Esophagus (tissue), 2 donors: Measurements from ENCODE around the gene SMYD4. TPM values are rescaled to one million over a fixed set of nuclear protein-coding genes. Genes with fewer than 3 reads are reported as not detected.

ENCODE experiments used
- H3K27ac ChIP-seq, 2 donors: one replicate each; pipeline ENCODE4 v1.5.1; 2013; ENCODE audit warnings: low read depth in 2 of 2, mild to moderate bottlenecking in 2 of 2, inconsistent platforms in 1 of 2, low read length in 1 of 2, moderate library complexity in 1 of 2
- H3K27me3 ChIP-seq, 2 donors: one replicate each; pipeline ENCODE4 v1.6.1; 2013; ENCODE audit warnings: low read length in 2 of 2, control low read depth in 1 of 2, mild to moderate bottlenecking in 1 of 2; ENCODE audit not compliant: insufficient read depth in 2 of 2, control insufficient read depth in 1 of 2
- H3K36me3 ChIP-seq, 2 donors: one replicate each; pipeline ENCODE4 v1.6.1; 2013; ENCODE audit warnings: low read length in 1 of 2; ENCODE audit not compliant: control insufficient read depth in 2 of 2, insufficient read depth in 2 of 2
- H3K4me1 ChIP-seq, 2 donors: one replicate each; pipeline ENCODE4 v1.6.1; 2013; ENCODE audit warnings: low read length in 1 of 2; ENCODE audit not compliant: control insufficient read depth in 2 of 2, insufficient read depth in 2 of 2
- H3K4me3 ChIP-seq, 2 donors: one replicate each; pipeline ENCODE4 v1.5.1; 2013; ENCODE audit warnings: low read length in 2 of 2, mild to moderate bottlenecking in 2 of 2, low read depth in 1 of 2, moderate library complexity in 1 of 2
- H3K9me3 ChIP-seq, 2 donors: one replicate each; pipeline ENCODE4 v1.6.1; 2013; ENCODE audit warnings: mild to moderate bottlenecking in 2 of 2, low read depth in 1 of 2, low read length in 1 of 2, moderate library complexity in 1 of 2; ENCODE audit not compliant: control insufficient read depth in 2 of 2, insufficient read depth in 1 of 2
- WGBS, 2 donors: extraction: QIAGEN DNeasy Blood & Tissue Kit; methylation state at CpG; one replicate each; pipeline ENCODE4 v1.1.7; 2013; 5-methylcytosine and 5-hydroxymethylcytosine counted together
- polyA plus RNA-seq, 2 donors: library from polyadenylated mRNA; stranded (reverse); fragments of 200-250 nt; gene quantifications; one replicate each; pipeline ENCODE4 v1.2.3, GENCODE V29; 2013
- donor health status: healthy with polysubstance abuse.
- donor health status: Bipolar disorder and iron deficiency.

SMYD4 gene
- polyA plus RNA-seq, 2 donors: 2.1 to 4.0 TPM

GRCh38 chr17:1737531-1738291, 92.0 kb downstream of the SMYD4 start:
- Histone ChIP-seq H3K9me3 (no peaks in the 10 kb centered on the region), H3K27me3 (no peaks in the 10 kb centered on the region), H3K36me3 (peaks cover 0 to 27% of the 10 kb centered on the region in 2 donors), H3K4me1 (peaks cover 0 to 13% of the 10 kb centered on the region in 2 donors), H3K27ac (no peak overlapping the region), H3K4me3 (no peak overlapping the region)
- 93 to 94% methylated on average over 19 to 21 of the region's 21 CpGs for WGBS, 2 donors

- no peaks in the 10 kb centered on the region for H3K27me3 ChIP-seq
- H3K4me1 ChIP-seq: peaks cover 0 to 13% of the 10 kb centered on the region in 2 donors
- no peak overlapping the region for H3K27ac ChIP-seq
- H3K9me3 ChIP-seq: no peaks in the 10 kb centered on the region
- no peak overlapping the region for H3K4me3 ChIP-seq
- 59% methylated on average over 21 to 25 of the region's 25 CpGs for WGBS, 2 donors
- peaks cover 0 to 29% of the 10 kb centered on the region in 2 donors for H3K36me3 ChIP-seq
Measured at GRCh38 chr17:1736348-1737281, 93.1 kb downstream of the SMYD4 start.

- Histone ChIP-seq H3K9me3 (no peaks in the 10 kb centered on the region), H3K4me3 (no peak overlapping the region), H3K36me3 (peaks cover 0 to 31% of the 10 kb centered on the region in 2 donors), H3K27me3 (no peaks in the 10 kb centered on the region), H3K4me1 (peaks cover 0 to 13% of the 10 kb centered on the region in 2 donors), H3K27ac (no peak overlapping the region)
- WGBS, 2 donors: 86 to 89% methylated on average over 13 to 17 of the region's 17 CpGs
Measured at GRCh38 chr17:1735834-1736347, 93.8 kb downstream of the SMYD4 start.

- 96 to 97% methylated on average over 10 of the region's 10 CpGs for WGBS, 2 donors
- H3K36me3 ChIP-seq: peaks cover 0 to 34% of the 10 kb centered on the region in 2 donors
- H3K27me3 ChIP-seq: no peaks in the 10 kb centered on the region
- H3K9me3 ChIP-seq: no peaks in the 10 kb centered on the region
- peaks cover 0 to 13% of the 10 kb centered on the region in 2 donors for H3K4me1 ChIP-seq
- H3K4me3 ChIP-seq: no peak overlapping the region
- no peak overlapping the region for H3K27ac ChIP-seq
Measured at GRCh38 chr17:1735418-1735817, 94.3 kb downstream of the SMYD4 start.

- Histone ChIP-seq H3K27me3 (no peaks in the 10 kb centered on the region), H3K4me1 (peaks cover 0 to 13% of the 10 kb centered on the region in 2 donors), H3K36me3 (peaks cover 0 to 36% of the 10 kb centered on the region in 2 donors), H3K4me3 (no peak overlapping the region), H3K27ac (no peak overlapping the region), H3K9me3 (no peaks in the 10 kb centered on the region)
- 94 to 96% methylated on average over 38 of the region's 38 CpGs for WGBS, 2 donors
Measured at GRCh38 chr17:1733759-1734158, 95.9 kb downstream of the SMYD4 start.

- Histone ChIP-seq H3K36me3 (peaks cover 2 to 41% of the 10 kb centered on the region in 2 donors), H3K27me3 (no peaks in the 10 kb centered on the region), H3K27ac (no peak overlapping the region), H3K9me3 (no peaks in the 10 kb centered on the region), H3K4me3 (no peak overlapping the region), H3K4me1 (peaks cover 0 to 13% of the 10 kb centered on the region in 2 donors)
- 71 to 77% methylated on average over 11 of the region's 11 CpGs for WGBS, 2 donors
Measured at GRCh38 chr17:1732833-1733321, 96.8 kb downstream of the SMYD4 start.

GRCh38 chr17:1732241-1732832, 97.4 kb downstream of the SMYD4 start:
- H3K4me3 ChIP-seq: no peak overlapping the region
- H3K36me3 ChIP-seq: peaks cover 2 to 40% of the 10 kb centered on the region in 2 donors
- H3K4me1 ChIP-seq: peaks cover 0 to 10% of the 10 kb centered on the region in 2 donors
- H3K27ac ChIP-seq: no peak overlapping the region
- no peaks in the 10 kb centered on the region for H3K27me3 ChIP-seq
- H3K9me3 ChIP-seq: no peaks in the 10 kb centered on the region
- 90 to 97% methylated on average over 22 of the region's 22 CpGs for WGBS, 2 donors

- peaks cover 2 to 3% of the 10 kb centered on the region in 2 donors for H3K4me1 ChIP-seq
- WGBS, 2 donors: 78 to 84% methylated on average over 10 of the region's 10 CpGs
- peaks cover 2 to 47% of the 10 kb centered on the region in 2 donors for H3K36me3 ChIP-seq
- peak overlapping the region in 1 of 2 donors; percentile 11 for H3K27ac ChIP-seq
- H3K27me3 ChIP-seq: no peaks in the 10 kb centered on the region
- no peaks in the 10 kb centered on the region for H3K9me3 ChIP-seq
- no peak overlapping the region for H3K4me3 ChIP-seq
Measured at GRCh38 chr17:1731194-1731506, 98.6 kb downstream of the SMYD4 start.
